NK-92 (cell line): ENCODE measurements around the gene KLF12.

Experiments used
- DNase-seq: peaks from one replicate; lab custom pipeline; 2025; ENCODE audit not compliant: unreplicated experiment; lab: John Stamatoyannopoulos, UW

Gene KLF12

DNA sequence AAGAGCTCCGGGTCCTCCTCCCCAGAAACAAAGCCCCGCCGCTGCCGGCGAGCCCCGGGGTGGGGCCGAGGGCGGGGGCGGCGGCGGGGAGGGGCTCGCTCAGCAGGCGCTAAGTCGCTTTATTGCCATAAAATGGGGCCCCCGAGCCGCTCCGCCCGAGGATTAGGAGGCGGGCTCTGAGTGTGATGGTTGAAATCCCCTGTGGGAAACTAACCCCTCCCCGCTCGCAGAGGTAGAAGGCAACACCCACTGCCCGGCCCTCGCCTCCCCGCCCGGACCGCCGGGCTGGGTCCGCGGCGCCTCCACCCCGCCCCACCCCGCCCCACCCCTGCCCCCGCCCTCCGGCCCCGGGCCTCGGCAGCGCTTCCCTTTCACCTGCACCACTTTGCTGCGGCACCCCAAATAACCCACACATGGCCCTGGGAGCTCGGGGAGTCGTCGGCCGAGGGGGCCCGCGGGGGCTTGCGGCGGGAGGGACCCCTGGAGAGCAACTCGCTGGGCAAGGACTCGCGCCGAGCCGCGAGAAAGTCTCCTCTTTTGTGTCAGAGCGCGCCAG is at the start of gene KLF12:
KLF12 (minus strand) TSS at position 184 of the 556 bp plus-strand sequence.
- DNase-seq = peak; percentile 74

DNA sequence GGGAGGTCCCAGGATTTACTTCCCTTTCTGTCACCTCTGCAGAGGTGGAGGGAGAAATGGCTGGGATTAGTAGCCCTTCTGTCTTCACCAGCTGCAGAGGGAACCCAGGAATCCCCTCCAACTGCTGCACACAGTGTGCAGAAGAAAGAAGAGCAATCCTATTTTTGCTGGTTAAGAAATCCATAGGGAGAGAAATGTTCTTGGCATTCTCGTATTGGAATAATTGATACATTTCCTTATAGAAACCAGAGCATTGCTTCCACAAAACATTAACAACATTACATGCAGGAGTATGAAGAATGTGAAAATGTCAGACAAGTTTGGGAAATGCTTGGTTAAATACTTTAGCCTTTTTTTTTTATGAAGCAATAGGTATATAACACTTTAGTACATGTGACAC is 48.3 kb upstream of the KLF12 start:
- no peak for DNase-seq

DNA sequence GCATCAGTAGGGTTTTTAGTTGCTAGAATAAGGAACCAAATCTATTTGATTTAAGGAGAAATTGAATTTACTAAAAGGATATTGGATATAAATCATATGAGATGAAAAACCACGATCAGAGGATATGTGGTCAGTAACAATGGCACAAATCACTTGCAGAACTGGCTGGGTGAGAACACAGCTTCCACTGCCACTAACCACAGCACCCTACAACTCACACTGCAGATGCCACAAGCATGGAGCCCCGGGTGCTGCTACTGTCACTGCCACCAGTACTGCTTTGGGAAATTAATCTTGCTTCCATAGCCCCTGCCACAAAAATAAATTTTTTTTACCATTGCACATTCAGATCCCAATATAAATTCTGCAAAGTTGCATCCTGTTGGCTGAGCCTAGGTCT is 40.6 kb upstream of the KLF12 start:
- DNase-seq = no peak

DNA sequence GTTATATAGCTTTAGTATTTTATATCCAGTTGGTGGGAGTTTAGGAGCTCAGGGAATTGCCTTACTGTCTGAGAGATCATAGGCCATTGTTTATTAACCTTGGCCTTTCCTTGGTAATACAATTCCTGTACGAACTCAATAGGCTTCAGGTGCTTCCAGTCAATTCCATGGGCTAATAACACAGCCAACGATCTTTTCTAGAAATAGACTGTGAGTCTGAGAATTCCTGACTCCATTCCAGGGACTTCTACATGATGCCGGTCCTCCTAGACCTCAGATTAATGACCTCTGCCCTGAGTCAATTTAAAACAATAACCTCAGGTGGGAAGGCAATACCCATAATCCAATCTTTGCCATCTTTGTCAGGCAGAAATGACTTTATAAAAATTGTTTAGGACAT is 39.6 kb upstream of the KLF12 start:
- no peak for DNase-seq

DNA sequence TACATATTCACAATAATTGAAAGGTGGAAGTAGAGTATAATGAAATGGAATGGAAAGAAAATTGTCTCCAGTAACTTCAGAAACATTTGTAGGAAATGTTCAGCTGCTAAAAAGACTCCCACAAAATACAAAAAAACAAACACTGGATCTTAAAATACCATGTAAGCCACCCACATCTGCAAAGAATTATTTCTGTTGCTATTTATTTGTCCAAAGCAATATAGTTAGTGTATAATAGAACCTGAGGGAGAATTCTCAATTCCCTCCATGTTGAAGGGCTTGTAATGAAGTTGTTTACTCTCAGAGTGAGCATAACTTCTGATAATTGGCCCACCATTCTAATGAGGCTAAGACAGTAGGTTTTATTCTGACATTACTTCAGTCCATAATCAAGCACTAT is 37.4 kb upstream of the KLF12 start:
- no peak for DNase-seq

DNA sequence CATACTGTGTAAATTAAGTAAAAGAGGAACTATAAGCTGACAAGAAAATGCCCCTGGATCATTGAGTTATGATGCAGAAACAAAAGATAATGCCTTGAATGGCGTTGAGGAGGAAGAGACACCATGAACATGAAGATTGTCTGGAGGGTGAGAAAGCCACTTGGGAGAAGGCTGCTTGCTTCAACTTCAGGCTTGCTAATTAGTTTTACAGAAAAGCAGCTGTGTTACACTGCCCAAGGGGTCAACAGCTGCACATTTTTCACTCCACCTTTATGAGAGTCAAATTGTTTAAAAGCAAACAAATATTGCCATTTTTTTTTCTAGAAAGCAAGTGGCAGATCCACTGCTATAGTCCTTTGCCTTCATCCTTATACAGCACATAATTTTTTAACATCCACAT is 35.5 kb upstream of the KLF12 start:
- no peak for DNase-seq

DNA sequence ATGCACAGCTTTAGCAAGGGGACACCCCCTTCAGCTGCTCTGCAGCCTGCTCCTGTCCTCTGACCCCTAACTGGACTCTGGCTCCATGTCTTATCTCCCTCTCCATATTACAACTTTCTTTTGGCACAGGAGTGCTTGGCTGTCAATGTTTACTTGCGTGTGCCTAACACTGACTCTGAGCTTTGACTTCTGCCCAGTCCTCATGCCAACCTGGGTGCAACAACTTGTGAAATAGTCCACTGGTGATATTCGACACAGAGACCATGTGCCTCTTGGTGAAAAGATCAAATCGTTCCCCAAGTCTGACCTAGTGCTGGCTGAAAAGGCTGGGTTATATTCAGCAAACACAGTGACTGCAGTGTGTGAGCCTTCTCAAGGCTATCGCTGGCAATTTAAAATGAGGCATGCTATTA is 34.1 kb upstream of the KLF12 start:
- DNase-seq = no peak

DNA sequence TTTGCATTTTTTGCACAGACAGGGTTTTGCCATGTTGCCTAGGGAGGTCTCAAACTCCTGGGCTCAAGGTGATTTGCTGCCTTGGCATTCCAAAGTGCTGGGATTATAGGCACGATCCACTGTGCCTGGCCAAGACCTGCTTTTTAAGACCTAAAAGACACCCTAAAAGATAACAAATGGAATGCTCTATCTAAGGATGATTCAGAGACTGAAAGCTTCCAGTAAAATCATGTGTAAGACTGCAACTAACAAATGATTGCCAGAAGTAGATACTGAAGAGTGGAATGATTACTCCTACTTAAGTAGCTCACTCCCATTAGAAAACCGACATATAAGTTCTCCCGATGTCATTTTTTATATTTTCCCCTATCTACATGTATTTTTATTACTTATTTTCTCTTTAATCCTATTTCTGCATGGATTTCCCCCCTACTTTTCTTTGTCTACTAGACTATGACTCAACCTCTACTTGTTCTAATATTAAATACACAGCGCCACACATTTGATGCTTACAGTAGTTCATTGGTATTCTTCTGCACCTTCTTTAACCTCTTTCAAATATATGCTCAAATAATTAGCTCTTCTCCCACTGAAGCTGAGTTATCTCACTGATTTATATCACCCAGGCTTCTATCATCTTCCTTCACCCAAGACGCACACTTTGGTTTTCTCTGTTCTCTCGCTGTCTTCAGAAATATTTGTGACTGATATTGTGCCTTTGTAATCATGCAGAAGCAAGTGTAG is 32.2 kb upstream of the KLF12 start:
- DNase-seq = no peak

DNA sequence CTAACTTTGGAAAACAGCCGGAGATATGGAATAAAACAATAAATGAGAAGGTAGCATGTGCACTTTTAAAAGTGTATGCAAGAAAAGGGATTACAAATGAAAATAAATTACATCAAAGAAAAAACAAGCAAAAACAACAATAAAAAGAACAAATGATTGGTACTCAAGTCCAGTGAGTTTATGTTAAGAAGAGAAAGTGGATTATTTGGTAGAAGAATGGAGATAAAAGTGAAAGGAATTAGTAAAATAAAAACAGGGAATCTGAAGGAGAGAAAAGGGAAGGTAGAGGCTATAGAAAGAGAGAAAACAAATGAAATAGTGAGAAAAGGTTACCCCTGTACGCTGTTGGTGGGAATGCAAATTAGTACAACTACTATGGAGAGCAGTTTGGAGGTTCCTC is 28.6 kb upstream of the KLF12 start:
- no peak for DNase-seq

DNA sequence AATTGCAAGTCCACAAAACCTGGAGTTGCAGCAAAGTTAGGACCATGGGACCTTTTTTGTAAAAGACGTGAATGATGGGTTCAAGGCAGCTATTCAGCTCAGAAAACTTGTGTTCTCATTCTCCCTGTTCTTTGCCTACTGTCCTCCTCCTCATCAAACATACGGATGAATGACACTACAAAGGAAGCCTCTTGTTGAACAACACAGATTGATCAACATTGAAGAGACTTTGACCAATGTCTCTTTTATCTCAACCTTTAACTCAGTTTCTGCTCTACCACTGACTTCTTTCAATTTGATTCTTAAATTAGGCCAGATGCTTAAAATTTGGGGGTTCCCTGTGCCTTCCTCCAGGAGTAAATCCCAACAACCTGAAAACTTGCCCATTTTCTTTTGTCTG is 27.9 kb upstream of the KLF12 start:
- DNase-seq = no peak

DNA sequence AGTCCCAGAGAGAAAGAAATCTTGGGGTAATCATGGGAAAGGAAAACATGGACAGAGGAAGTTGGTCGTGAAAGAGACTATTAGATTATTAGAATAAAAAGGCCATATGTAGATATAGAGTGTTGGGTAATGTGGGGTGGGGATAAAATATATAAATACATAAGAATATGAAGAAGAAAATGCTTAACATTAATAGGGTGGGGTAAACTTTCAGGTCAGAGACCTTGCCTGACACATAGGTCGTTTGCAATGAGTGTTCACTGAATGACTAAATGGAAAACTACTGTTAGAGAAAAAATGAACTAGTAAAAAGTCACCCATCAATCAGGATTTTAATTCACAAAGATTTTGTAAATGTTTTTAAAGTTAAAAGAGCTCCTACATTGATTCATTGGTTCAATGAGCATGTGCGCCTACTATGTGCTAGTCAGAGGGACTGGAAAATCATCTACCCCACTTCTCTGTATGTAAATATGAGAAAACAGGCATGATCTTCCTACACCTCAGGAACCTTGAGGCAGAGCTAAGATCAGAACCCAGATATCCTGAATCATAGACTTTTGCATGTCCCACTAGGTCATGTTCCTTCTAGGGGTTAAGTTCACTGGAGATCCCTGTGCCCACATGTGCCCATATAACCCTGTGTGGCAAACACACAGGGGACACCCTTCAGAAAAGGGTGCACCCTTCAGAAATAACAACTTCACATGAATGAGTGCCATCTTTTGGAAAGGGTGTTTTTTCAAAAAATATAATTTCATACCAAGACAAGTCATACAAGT is 24.6 kb upstream of the KLF12 start:
- no peak for DNase-seq

DNA sequence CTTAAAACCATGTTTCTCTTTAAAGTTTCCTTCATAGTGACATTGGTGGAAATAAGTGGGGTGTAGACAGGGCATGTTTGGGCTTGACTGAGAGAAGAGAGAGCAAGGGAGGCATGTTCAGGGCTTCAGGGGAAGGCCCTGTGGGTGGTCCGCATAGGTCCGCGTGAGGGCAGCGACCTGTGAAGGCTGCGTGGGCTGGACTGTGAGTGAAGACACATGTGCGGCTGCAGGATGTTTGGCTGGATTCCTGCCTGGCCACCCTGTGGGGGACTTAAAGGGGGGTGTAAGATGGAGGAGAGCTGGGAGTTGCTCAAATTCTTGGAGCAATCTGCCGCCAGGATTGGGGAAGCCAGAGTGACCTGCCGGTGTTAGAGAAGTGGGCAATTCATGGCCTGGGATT is 23.8 kb upstream of the KLF12 start:
- DNase-seq = no peak

DNA sequence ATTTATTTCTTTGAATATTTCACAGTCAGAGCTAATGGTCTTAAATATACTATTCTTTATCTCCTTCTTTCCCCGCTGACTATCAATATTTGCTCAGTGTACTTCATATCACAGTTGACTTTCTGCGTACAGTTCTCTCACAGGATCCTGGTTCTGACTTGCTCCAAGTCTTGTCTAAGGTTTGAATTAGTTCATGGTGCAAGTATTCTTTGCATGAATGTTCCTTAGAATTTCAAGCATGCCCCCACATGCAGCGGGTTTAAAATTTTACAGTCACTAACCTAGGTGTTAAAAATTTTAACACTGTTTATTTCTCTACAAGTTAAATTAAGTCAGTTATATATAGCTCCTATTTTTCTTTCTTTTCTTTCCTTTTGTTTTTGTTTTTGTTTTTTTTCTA is 20.8 kb upstream of the KLF12 start:
- no peak for DNase-seq

DNA sequence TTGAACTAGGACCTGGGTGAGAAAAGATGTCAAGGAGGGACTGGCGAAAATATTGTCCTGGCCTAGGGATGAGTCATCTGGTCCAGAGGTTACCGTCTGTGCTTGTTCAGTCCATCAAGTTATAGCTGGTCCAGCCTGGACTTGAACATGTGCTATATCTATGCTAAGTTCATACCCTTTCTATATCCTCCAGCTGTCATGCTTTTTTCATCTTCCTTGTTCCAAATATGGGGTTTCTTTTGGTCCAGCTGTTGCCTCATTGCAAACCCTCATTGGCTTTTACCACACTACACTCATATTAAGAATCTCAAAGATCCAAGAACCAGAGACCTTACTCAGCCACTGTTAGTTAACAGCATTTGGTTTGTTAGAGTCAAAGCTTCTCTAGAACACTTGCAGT is 19.1 kb upstream of the KLF12 start:
- DNase-seq = no peak

DNA sequence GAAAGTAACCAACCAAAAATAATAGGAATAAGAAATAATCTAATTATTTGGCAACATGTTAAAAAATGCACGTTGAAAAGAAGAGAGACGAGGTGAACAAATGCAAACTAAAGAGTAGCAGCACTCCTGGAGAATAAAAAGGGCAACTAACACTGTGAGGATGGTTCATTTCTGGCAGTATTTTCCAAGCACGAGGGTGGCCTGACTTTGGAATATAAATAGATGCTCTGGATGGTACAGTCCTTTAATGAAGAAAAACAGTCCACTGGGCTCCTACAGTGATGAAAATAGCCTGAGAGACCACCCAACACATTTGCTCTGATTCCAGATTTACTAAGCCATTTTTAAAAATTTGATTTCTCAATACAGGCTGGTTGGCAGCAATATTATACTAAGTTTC is 17.7 kb upstream of the KLF12 start:
- no peak for DNase-seq

DNA sequence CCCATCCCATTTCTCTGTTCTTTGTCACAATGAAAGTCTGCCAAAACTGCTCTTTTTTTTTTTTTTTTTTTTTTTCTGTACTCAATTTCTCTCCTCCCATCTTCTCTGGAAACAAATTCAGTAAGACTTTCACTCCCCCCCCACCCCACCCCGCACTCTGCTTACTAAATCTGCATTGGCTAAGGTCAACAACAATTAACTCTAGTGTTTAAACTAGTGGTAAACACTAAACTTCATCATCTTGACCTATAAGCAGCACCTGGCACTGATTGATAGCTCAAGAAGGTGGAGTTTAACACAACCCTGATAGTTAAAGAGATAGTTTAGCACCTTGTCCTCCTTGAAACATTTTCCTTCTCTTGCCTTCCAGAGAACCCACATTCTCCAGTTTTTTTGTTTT is 14.1 kb upstream of the KLF12 start:
- DNase-seq = no peak

DNA sequence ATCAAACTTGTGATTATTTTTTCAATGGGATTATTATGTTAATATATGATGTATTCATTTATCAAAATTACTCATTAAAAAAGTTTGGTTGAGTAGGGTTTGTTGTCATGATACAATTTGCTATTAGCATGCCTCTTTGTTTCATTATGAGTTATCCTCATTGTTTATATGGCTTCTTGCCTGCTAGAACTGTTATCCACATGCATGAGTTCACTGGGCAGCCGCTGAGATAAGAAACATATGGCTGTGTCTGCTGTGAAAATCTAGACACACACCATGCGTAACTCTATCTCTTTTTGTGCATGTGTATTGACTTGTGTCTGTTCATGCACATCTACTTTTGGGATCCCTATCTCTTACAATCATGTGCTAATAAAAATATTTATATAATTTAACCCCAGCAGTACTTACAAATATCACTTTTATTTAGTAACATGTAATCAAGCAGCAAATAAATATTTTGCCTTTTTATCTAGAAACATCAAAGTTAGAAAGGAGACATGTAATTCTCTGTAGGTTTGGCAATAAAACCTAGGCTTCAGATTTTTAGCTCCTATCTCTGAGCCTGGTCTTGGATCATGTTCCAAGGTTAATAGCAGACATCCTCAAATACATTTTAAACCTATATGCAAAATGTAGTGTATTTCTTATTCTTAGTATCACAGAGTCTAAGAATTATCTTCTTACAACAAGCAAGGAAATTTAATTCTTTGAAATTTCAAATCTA is 11.2 kb upstream of the KLF12 start:
- DNase-seq = no peak

DNA sequence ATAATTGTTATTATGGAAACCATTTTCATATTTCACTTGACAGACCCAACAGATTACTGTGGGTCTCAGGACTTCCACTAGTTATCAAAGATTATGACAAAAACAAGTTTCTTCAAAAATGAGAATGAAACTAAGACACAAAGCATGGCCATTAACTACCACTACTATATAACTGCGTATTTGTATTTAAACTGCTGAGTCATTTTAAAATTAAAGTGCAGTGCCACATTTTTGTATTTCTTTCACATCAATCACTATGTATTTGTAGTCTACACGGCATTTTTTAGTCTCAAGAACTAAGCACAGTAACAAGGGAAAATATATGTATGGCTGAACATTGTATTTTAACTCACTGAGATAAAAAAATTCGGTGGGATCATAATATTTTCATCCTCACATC is 10.1 kb upstream of the KLF12 start:
- DNase-seq = no peak

DNA sequence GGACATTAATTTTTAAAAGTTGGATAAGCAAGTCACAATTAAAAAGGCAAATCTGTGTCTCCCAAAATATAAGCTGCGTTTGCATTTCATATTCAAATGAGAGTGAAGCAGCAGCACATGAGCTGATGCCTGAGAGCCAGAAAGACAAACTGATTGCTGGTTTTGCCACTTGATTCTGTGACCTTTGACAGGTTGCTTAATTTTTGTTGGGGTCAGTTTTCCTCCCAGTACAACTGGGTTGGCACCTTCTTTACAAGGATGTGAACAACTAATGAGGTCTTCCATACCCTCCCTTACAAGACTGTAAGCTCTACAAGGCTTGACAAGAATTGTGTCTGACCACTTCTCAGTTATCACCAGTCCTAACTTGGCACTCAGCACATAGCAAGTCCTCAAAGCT is 8.1 kb upstream of the KLF12 start:
- DNase-seq = no peak

DNA sequence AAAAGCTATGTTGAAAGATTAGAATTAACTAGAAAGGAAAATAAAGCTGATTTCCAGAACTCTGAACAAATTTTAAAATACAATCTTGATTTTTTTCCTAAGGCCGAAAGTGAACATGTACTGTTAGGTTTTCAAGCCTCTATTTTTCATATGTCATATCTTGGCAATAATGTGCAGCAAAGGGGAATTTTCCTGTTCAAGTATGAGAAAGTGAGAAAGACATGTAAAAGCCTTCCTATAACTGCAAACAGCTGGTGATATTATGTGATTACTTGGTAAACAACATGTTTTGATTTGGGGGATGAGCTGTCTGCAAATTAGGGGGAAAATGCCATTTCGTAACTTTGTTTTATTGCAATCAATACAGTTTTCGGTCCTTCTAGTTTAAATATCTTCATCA is 4.0 kb upstream of the KLF12 start:
- no peak for DNase-seq

DNA sequence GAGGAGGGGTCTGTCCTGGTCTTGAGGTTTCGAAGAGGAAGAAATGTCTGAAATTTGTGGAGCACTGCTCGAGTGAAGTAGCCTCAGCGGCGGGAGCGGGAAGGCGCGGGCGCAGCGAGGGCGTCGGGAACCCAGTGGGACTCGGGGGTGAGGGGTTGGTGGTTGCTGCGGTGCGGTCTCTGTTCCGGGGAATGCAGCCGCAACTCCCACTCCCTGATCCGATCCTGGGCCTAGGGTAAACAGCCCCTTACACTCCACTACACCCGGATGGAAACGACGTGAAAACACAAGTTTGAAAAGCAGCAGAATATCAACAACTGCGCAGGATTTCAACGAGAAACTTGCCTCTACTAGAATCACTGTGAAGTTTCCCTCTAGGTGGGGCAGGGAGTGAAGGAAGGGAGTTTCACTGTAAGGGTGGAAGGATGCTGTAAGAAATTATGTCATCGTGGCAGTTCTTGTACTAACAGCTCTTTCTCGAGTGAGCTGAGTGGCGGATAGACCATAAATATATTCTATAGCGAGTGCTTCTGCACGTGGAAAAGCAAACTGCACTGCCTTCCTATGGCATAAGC is 2.0 kb upstream of the KLF12 start:
- DNase-seq = no peak
